SU-DHL-6 (cell line): Measurements from ENCODE around the gene RDH13.

Source experiments
- CTCF ChIP-seq: fragments of 200-600 bp; sonication (generic); IDR thresholded peaks from one replicate; pipeline ENCODE4 v1.5.1; 2017; ENCODE audit warnings: antibody characterized with exemption, mild to moderate bottlenecking, low read length, moderate library complexity; ENCODE audit not compliant: insufficient read depth, poor library complexity, severe bottlenecking
- EZH2phosphoT487 ChIP-seq: fragments of 200-600 bp; sonication (generic), shearing (Covaris generic); conservative IDR thresholded peaks from 2 replicates; pipeline ENCODE4 v1.6.1; 2018; ENCODE audit warnings: mild to moderate bottlenecking, antibody characterized with exemption, low read length, moderate library complexity, mixed read lengths

GRCh38 chr19:55071913-55072312 lies 9.0 kb upstream of the RDH13 start:
- TF ChIP-seq CTCF = no peak
- no peak for TF ChIP-seq EZH2phosphoT487
